Epithelial cell of prostate (primary cell): ENCODE measurements around the gene RNF225.
"Not testable (repeated sequence)": the region's sequence is repeated elsewhere in the genome, so short reads cannot be mapped to it uniquely, and the experiment has no call there.

Experiments used
- DNase-seq: peaks from one replicate; pipeline ENCODE4 v3.0.0-alpha.2; 2011; ENCODE audit warnings: low read depth, low spot score
- H3K27ac ChIP-seq: fragments of 450-650 bp; 2 replicates; pipeline ENCODE4 v1.5.1; 2017; ENCODE audit warnings: mild to moderate bottlenecking

RNF225 gene

GRCh38 chr19:58361900-58362271, 33.6 kb upstream of the RNF225 start:
- no peak for DNase-seq
- H3K27ac ChIP-seq, result peak overlapping the region; percentile 89

GRCh38 chr19:58362272-58362994, 33.0 kb upstream of the RNF225 start, which contains the start of gene ZNF497:
Gene ZNF497, minus strand, starts transcription at chr19:58362751. Its CDS starts 5,116 bp downstream, at chr19:58357635.
- peak within 1 kb of the TSS; percentile 89 for H3K27ac ChIP-seq

GRCh38 chr19:58364146-58364545, 31.3 kb upstream of the RNF225 start:
- H3K27ac ChIP-seq, result no peak overlapping the region
- no peak for DNase-seq

More at GRCh38 chr19:58362272-58362994, 33.0 kb upstream of the RNF225 start, which contains the start of gene ZNF497:
- DNase-seq, result peak; percentile 64

GRCh38 chr19:58366585-58367430, 28.6 kb upstream of the RNF225 start:
- no peak for DNase-seq
- no peak overlapping the region for H3K27ac ChIP-seq

GRCh38 chr19:58367698-58368454, 27.6 kb upstream of the RNF225 start:
- no peak overlapping the region for H3K27ac ChIP-seq
- no peak for DNase-seq

GRCh38 chr19:58368561-58369360, 26.7 kb upstream of the RNF225 start:
- DNase-seq, result no peak

GRCh38 chr19:58372311-58373133, 22.9 kb upstream of the RNF225 start:
- no peak overlapping the region for H3K27ac ChIP-seq
- DNase-seq, result no peak

More at GRCh38 chr19:58368561-58369360, 26.7 kb upstream of the RNF225 start:
- H3K27ac ChIP-seq, result no peak overlapping the region

GRCh38 chr19:58374200-58374599, 21.3 kb upstream of the RNF225 start:
- no peak for DNase-seq
- no peak overlapping the region for H3K27ac ChIP-seq

- H3K27ac ChIP-seq, result not testable (repeated sequence)
Observed at GRCh38 chr19:58376724-58377123, 18.7 kb upstream of the RNF225 start.

GRCh38 chr19:58379246-58379645, 16.2 kb upstream of the RNF225 start:
- no peak overlapping the region for H3K27ac ChIP-seq
- DNase-seq, result no peak

More at GRCh38 chr19:58376724-58377123, 18.7 kb upstream of the RNF225 start:
- not testable (repeated sequence) for DNase-seq

GRCh38 chr19:58380037-58380661, 15.3 kb upstream of the RNF225 start:
- DNase-seq, result no peak
- H3K27ac ChIP-seq, result peak overlapping the region; percentile 71

- H3K27ac ChIP-seq, result peak within 1 kb of the TSS; percentile 71
- DNase-seq, result peak; percentile 100
Observed at GRCh38 chr19:58380662-58381459, 14.6 kb upstream of the RNF225 start, which contains the start of gene ZNF837. Gene ZNF837, minus strand, starts transcription at chr19:58381030. Its CDS starts 11,698 bp downstream, at chr19:58369332.

GRCh38 chr19:58381460-58382212, 13.8 kb upstream of the RNF225 start:
- DNase-seq, result no peak
- peak overlapping the region; percentile 71 for H3K27ac ChIP-seq

- no peak overlapping the region for H3K27ac ChIP-seq
- DNase-seq, result no peak
Observed at GRCh38 chr19:58382997-58383603, 12.4 kb upstream of the RNF225 start.

- peak overlapping the region; percentile 97 for H3K27ac ChIP-seq
- DNase-seq, result no peak
Observed at GRCh38 chr19:58385313-58385890, 10.1 kb upstream of the RNF225 start.
